HEK293T (cell line): Measurements from ENCODE around the gene STMN1.

Experiments
- CTCF ChIA-PET: fragments of 350-600 bp; formaldehyde crosslinking; extraction: SDS; loops from one replicate; lab custom pipeline; 2021; ENCODE audit warnings: antibody characterized with exemption, inconsistent platforms; lab: Yijun Ruan, JAX
- POLR2A ChIA-PET: fragments of 350-600 bp; formaldehyde crosslinking; extraction: SDS; loops from one replicate; lab custom pipeline; 2020; ENCODE audit warnings: antibody characterized with exemption, inconsistent platforms; lab: Yijun Ruan, JAX
- DNase-seq: peaks from one replicate; pipeline ENCODE4 v3.0.0; 2012; ENCODE audit warnings: mixed read lengths; ENCODE audit errors: extremely low spot score
- ARNT ChIP-seq: fragments of 450-650 bp; IDR thresholded peaks from 2 replicates; pipeline ENCODE4 v1.6.1; 2017; ENCODE audit warnings: mild to moderate bottlenecking
- BHLHE40 ChIP-seq: fragments of 450-650 bp; IDR thresholded peaks from 2 replicates; pipeline ENCODE4 v1.6.1; 2016; ENCODE audit warnings: mild to moderate bottlenecking, moderate library complexity, borderline replicate concordance
- CTBP1 ChIP-seq: fragments of 450-650 bp; IDR thresholded peaks from 2 replicates; pipeline ENCODE4 v1.6.1; 2016; ENCODE audit warnings: borderline replicate concordance
- ELF4 ChIP-seq: fragments of 450-650 bp; IDR thresholded peaks from 2 replicates; pipeline ENCODE4 v1.6.1; 2017; ENCODE audit warnings: antibody characterized with exemption
- FOXA1 ChIP-seq: fragments of 450-650 bp; IDR thresholded peaks from 2 replicates; pipeline ENCODE4 v1.6.1; 2016; ENCODE audit warnings: mild to moderate bottlenecking
- FOXK2 ChIP-seq: fragments of 450-650 bp; IDR thresholded peaks from 2 replicates; pipeline ENCODE4 v1.6.1; 2016; ENCODE audit warnings: mild to moderate bottlenecking
- FOXM1 ChIP-seq: fragments of 450-650 bp; IDR thresholded peaks from 2 replicates; pipeline ENCODE4 v1.6.1; 2017; ENCODE audit warnings: mild to moderate bottlenecking, borderline replicate concordance
- HDGF ChIP-seq: fragments of 450-650 bp; IDR thresholded peaks from 2 replicates; pipeline ENCODE4 v1.6.1; 2017; ENCODE audit warnings: antibody characterized with exemption, borderline replicate concordance
- L3MBTL2 ChIP-seq: fragments of 450-650 bp; conservative IDR thresholded peaks from 2 replicates; pipeline ENCODE4 v1.6.1; 2016; ENCODE audit warnings: mild to moderate bottlenecking
- LEF1 ChIP-seq: fragments of 450-650 bp; IDR thresholded peaks from 2 replicates; pipeline ENCODE4 v1.6.1; 2017; ENCODE audit warnings: mild to moderate bottlenecking, borderline replicate concordance
- NFRKB ChIP-seq: fragments of 450-650 bp; IDR thresholded peaks from 2 replicates; pipeline ENCODE4 v1.6.1; 2016; ENCODE audit warnings: mild to moderate bottlenecking, moderate library complexity
- SP1 ChIP-seq: fragments of 450-650 bp; IDR thresholded peaks from 2 replicates; pipeline ENCODE4 v1.6.1; 2017
- SUZ12 ChIP-seq: fragments of 450-650 bp; IDR thresholded peaks from 2 replicates; pipeline ENCODE4 v1.6.1; 2016; ENCODE audit warnings: mild to moderate bottlenecking
- TARDBP ChIP-seq: fragments of 450-650 bp; IDR thresholded peaks from 2 replicates; pipeline ENCODE4 v1.6.1; 2016
- ZNF384 ChIP-seq: fragments of 450-650 bp; IDR thresholded peaks from 2 replicates; pipeline ENCODE4 v1.6.1; 2016
- TF ChIP-seq, protein P1 (sequence below): fragments of 450-650 bp; IDR thresholded peaks from 2 replicates; pipeline ENCODE4 v1.6.1; 2016

The STMN1 gene

DNA sequence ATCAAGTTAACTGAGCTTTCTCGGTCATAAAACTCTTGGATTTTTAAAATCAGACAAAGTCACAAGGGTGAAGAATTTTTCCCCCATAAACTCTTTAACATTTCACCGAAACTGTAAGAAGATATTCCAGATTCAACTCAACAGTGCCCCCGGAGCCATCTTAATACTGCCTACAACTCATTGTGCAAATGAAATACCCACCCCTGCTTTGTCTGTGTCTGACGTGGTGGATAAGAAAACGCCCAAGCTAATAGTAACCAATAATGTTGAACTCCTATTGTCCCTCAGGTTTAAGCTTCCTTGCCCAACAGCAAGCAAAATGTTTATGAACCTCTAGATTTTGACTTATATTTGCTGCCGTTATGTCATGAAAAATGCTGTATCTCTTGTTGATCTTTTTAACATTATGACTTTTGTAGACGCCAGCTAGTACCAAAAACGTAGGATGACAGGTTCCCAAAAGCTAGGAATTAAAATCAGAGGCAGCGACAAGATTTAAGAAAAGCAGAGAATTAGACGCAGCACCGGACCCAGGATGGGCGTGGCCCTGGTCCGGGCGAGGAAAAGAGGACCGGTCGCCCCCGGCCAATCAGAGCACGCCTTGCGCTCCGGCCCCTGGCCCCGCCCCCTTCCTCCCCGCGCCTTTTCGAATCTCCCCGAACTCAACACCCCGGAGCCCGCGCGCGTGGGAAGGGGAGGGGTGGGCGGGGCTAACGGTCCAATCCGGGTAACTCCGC lies 1.1 kb downstream of the STMN1 start:
- TF ChIP-seq L3MBTL2 (no peak), ARNT (no peak), FOXM1 (no peak), NFRKB (no peak), HDGF (no peak), ZNF384 (no peak), CTBP1 (no peak), SUZ12 (no peak), ELF4 (no peak), TARDBP (no peak), BHLHE40 (no peak), FOXK2 (no peak), LEF1 (no peak), SP1 (no peak), FOXA1 (no peak)
- TF ChIP-seq, protein P1, sequence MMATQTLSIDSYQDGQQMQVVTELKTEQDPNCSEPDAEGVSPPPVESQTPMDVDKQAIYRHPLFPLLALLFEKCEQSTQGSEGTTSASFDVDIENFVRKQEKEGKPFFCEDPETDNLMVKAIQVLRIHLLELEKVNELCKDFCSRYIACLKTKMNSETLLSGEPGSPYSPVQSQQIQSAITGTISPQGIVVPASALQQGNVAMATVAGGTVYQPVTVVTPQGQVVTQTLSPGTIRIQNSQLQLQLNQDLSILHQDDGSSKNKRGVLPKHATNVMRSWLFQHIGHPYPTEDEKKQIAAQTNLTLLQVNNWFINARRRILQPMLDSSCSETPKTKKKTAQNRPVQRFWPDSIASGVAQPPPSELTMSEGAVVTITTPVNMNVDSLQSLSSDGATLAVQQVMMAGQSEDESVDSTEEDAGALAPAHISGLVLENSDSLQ, result no peak
- ChIA-PET CTCF (interaction anchor here (1.3 to 2.0 kb wide), 3 partner anchors 9 to 94 kb away, joined by 3 to 16 read pairs (median 4); partner anchors contain the start of gene PAFAH2), POLR2A (interaction anchor here (1.4 to 3.7 kb wide), 4 partner anchors 9 to 131 kb away, joined by 3 to 17 read pairs (median 8); partner anchors contain the start of gene PAFAH2)
- peak; percentile 96 for DNase-seq

DNA sequence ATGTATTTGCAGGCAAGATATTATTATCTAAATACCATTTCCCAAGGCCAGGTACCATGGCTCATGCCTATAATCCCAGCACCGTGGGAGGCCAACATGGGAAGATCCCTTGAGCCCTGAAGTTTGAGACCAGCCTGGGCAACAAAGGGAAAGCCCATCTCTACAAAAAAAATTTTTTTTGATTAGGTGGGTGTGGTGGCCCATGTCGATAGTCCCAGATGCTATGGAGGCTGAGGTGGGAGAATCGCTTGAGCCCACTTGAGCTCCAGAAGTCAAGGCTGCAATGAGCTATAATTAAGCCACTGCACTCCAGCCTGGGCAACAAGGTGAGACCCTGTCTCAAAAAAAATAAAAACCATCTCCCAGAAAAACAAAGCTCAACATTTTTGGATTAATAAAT lies 2.2 kb downstream of the STMN1 start:
- TF ChIP-seq CTBP1 (no peak), LEF1 (no peak), BHLHE40 (no peak), FOXA1 (no peak), NFRKB (no peak), ARNT (no peak)
- TF ChIP-seq, protein P1, result no peak
- CTCF ChIA-PET, result interaction anchor here (0.6 to 2.0 kb wide), 3 partner anchors 8 to 95 kb away, joined by 4 to 16 read pairs (median 4); no protein-coding TSS in a partner anchor
- POLR2A ChIA-PET, result interaction anchor here (2.0 to 3.7 kb wide), 2 partner anchors 8 to 94 kb away, joined by 10 to 17 read pairs; partner anchors contain the start of gene PAFAH2
- DNase-seq, result no peak

DNA sequence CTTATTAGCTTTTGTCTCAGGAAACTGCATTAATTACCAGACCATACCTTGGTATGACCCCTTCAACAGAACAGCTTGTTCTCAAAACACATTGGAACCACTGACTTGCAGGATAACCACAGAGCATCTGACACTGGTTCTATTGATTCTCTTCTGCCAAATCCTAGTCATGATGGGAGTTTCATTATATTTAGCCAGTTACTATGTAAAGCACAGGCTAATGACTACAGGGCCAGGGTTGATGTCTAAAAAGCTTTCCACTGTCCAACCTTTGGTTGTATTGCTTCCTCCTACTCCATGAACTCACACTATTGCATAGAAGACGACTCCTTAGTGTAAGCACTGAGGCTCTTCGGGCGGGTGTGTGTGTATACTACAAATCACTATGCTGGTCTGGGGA lies 3.8 kb downstream of the STMN1 start:
- ChIA-PET POLR2A (interaction anchor here (2.9 kb wide), 1 partner anchor 95 kb away, joined by 12 read pairs; the partner anchor contains the start of gene PAFAH2), CTCF (interaction anchor here (0.8 kb wide), 1 partner anchor 95 kb away, joined by 4 read pairs; the partner anchor contains the start of gene PAFAH2)
- no peak for DNase-seq
- TF ChIP-seq, protein P1, result no peak
- no peak for TF ChIP-seq FOXA1
- no peak for TF ChIP-seq SUZ12
- TF ChIP-seq TARDBP, result no peak
- TF ChIP-seq ELF4, result no peak
- TF ChIP-seq ZNF384, result no peak
- TF ChIP-seq HDGF, result no peak
- no peak for TF ChIP-seq CTBP1
- no peak for TF ChIP-seq L3MBTL2
- TF ChIP-seq LEF1, result no peak
- no peak for TF ChIP-seq NFRKB
- TF ChIP-seq BHLHE40, result no peak
- TF ChIP-seq ARNT, result no peak
- TF ChIP-seq FOXK2, result no peak
- no peak for TF ChIP-seq FOXM1

DNA sequence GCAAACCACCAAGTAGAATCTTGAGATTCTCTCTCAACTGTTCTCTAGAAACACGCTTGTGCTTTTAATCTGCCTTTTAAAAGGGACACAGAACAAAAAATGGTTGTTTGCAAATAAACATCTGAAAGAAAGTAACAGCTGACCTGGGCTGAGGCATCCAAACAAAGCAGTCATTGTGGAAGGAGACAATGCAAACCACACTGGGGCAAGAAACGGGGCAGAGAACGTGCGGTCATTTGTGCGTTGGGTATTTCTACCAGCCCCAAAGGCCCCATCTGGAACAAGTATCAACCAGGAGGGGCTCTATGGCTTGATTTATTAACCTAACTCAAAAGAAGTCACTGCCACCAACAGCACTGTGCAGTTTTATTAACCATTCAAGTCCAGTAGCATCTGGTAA lies 6.0 kb downstream of the STMN1 start:
- DNase-seq, result no peak
- ChIA-PET CTCF (no interaction called here), POLR2A (interaction anchor here (6.5 kb wide), 1 partner anchor 97 kb away, joined by 61 read pairs; the partner anchor contains the start of gene PAFAH2)
- TF ChIP-seq ZNF384 (no peak), FOXM1 (no peak), ELF4 (no peak), FOXK2 (no peak), SUZ12 (no peak), NFRKB (no peak), LEF1 (no peak), BHLHE40 (no peak), L3MBTL2 (no peak), CTBP1 (no peak), SP1 (no peak), HDGF (no peak), FOXA1 (no peak), TARDBP (no peak), ARNT (no peak)
- TF ChIP-seq, protein P1, result no peak

DNA sequence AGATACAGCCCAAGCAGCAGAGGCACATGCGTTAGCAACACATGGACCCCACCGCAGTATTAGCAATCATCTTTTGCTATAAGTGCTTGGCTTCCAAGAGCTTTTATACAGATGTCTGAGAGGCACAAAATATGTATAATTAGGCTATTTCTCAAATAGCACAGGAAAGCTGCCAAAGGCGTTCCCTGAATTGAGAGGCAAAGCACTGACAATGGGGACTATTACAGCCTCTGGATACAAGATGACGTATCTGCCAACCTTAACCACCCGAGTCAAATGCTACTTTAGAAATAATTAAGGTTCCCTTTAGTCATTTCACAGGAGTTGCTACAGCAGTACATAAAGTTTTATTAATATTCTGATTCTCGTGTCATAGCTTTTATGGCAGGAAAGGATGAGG lies 6.4 kb downstream of the STMN1 start:
- DNase-seq, result no peak
- ChIA-PET CTCF (no interaction called here), POLR2A (interaction anchor here (6.5 kb wide), 1 partner anchor 98 kb away, joined by 61 read pairs; the partner anchor contains the start of gene PAFAH2)
- TF ChIP-seq SP1 (no peak), HDGF (no peak)
